ENCODE results near the gene SPG7.

SPG7 gene

GRCh38 chr16:89522287-89522686, 14.1 kb downstream of the SPG7 start:
- no peak for DNase-seq

GRCh38 chr16:89523680-89524344, 15.6 kb downstream of the SPG7 start:
- no peak for DNase-seq

GRCh38 chr16:89525146-89525913, 17.1 kb downstream of the SPG7 start:
- no peak for DNase-seq

GRCh38 chr16:89529097-89529496, 20.9 kb downstream of the SPG7 start:
- DNase-seq, result no peak

GRCh38 chr16:89530401-89531381, 22.5 kb downstream of the SPG7 start:
- DNase-seq, result no peak

- no peak for DNase-seq
These were observed 23.8 kb downstream of the SPG7 start for GRCh38 chr16:89531821-89532526.

- no peak for DNase-seq
These were observed 26.1 kb downstream of the SPG7 start for GRCh38 chr16:89534252-89534756.

GRCh38 chr16:89536371-89536770, 28.2 kb downstream of the SPG7 start:
- no peak for DNase-seq

- no peak for DNase-seq
These were observed 28.8 kb downstream of the SPG7 start for GRCh38 chr16:89536886-89537548.

GRCh38 chr16:89537549-89537925, 29.3 kb downstream of the SPG7 start:
- DNase-seq, result no peak

- DNase-seq, result no peak
These were observed 30.1 kb downstream of the SPG7 start for GRCh38 chr16:89538286-89538685.

GRCh38 chr16:89540557-89540956, 32.4 kb downstream of the SPG7 start:
- no peak for DNase-seq

- DNase-seq, result no peak
These were observed 33.6 kb downstream of the SPG7 start for GRCh38 chr16:89541792-89542191.

- no peak for DNase-seq
These were observed 35.9 kb downstream of the SPG7 start for GRCh38 chr16:89544113-89544512.

- no peak for DNase-seq
These were observed 36.5 kb downstream of the SPG7 start for GRCh38 chr16:89544713-89545043.

GRCh38 chr16:89545044-89545830, 37.0 kb downstream of the SPG7 start:
- no peak for DNase-seq

GRCh38 chr16:89545831-89546574, 37.8 kb downstream of the SPG7 start:
- no peak for DNase-seq

GRCh38 chr16:89546781-89547180, 38.6 kb downstream of the SPG7 start:
- no peak for DNase-seq

- DNase-seq, result no peak
These were observed 39.1 kb downstream of the SPG7 start for GRCh38 chr16:89547291-89547690.

GRCh38 chr16:89547860-89548259, 39.7 kb downstream of the SPG7 start:
- DNase-seq, result no peak
